Upper lobe of left lung (tissue), 6 donors: ENCODE results near the gene PGM2L1. TPM values are rescaled to one million over a fixed set of nuclear protein-coding genes. Genes with fewer than 3 reads are reported as not detected.
A peak's percentile ranks its signal among the peaks of the same experiment; 100 is the strongest.

Experiments
- ATAC-seq, 2 donors: fragments of 200-7000 bp; cut with Tn5 transposase; one replicate each; pipeline ENCODE4 v1.9.1; 2022; ENCODE audit warnings: mild to moderate bottlenecking in 2 of 2, moderate library complexity in 2 of 2; ENCODE audit not compliant: low FRiP score in 2 of 2
- DNase-seq, 2 donors: peaks; one replicate each; pipeline ENCODE4 v3.0.0-alpha.2; 2019 to 2020
- H3K27ac ChIP-seq, 4 donors: fragments of 200-600 bp; sonication (generic); one replicate each; pipeline ENCODE4 v1.5.1; 2016 to 2019
- H3K27me3 ChIP-seq, 4 donors: fragments of 200-600 bp; sonication (generic); one replicate each; pipeline ENCODE4 v1.5.1; 2017 to 2019
- H3K36me3 ChIP-seq, 4 donors: fragments of 200-600 bp; sonication (generic); one replicate each; pipeline ENCODE4 v1.5.1; 2016 to 2019
- H3K4me1 ChIP-seq, 4 donors: fragments of 200-600 bp; sonication (generic); one replicate each; pipeline ENCODE4 v1.5.1; 2018 to 2019
- H3K4me3 ChIP-seq, 4 donors: fragments of 200-600 bp; sonication (generic); one replicate each; pipeline ENCODE4 v1.5.1; 2017 to 2019; ENCODE audit warnings: mild to moderate bottlenecking in 2 of 4, moderate library complexity in 1 of 4
- H3K9me3 ChIP-seq, 4 donors: fragments of 200-600 bp; sonication (generic); one replicate each; pipeline ENCODE4 v1.5.1; 2018 to 2019
- CTCF ChIP-seq, 6 experiments: fragments of 450-650 bp in 4 of 6; fragments of 200-600 bp in 2 of 6; sonication (generic) in 2 of 6; IDR thresholded peaks; one replicate each; pipeline ENCODE4 v1.5.1; 2016 to 2019; ENCODE audit warnings: antibody characterized with exemption in 6 of 6
- EP300 ChIP-seq, 4 donors: sonication (generic); formaldehyde crosslinking; IDR thresholded peaks; one replicate each; pipeline ENCODE4 v1.5.1; 2017; ENCODE audit warnings: antibody characterized with exemption in 4 of 4, control low read depth in 2 of 4
- POLR2A ChIP-seq, 4 donors: fragments of 450-650 bp; IDR thresholded peaks; one replicate each; pipeline ENCODE4 v1.5.1; 2016 to 2017; ENCODE audit warnings: antibody characterized with exemption in 4 of 4, mild to moderate bottlenecking in 2 of 4
- POLR2AphosphoS5 ChIP-seq, 2 donors: sonication (generic); formaldehyde crosslinking; IDR thresholded peaks; one replicate each; pipeline ENCODE4 v1.5.1; 2017; ENCODE audit warnings: antibody characterized with exemption in 2 of 2
- WGBS, 2 donors: methylation state at CpG; one replicate each; pipeline ENCODE4 v1.1.5; 2017 to 2018; 5-methylcytosine and 5-hydroxymethylcytosine counted together
- total RNA-seq, 6 donors: library from RNA; depleted of rRNA in 4 of 6; stranded (reverse); fragments of >200 nt in 4 of 6; gene quantifications; one replicate each; pipeline versions ENCODE4 v1.1.0 to v1.2.1, GENCODE V29; 2016 to 2021
- donor health status: DM: no; HTN: no; CAD: no; lungs with moderate emphysema.
- donor health status: DM: no; HTN: yes; CAD: no; lungs with severe emphysema.

The PGM2L1 gene
- 1 to 10 TPM; 1.0 to 8.8 (median 5.8) TPM for total RNA-seq

DNA sequence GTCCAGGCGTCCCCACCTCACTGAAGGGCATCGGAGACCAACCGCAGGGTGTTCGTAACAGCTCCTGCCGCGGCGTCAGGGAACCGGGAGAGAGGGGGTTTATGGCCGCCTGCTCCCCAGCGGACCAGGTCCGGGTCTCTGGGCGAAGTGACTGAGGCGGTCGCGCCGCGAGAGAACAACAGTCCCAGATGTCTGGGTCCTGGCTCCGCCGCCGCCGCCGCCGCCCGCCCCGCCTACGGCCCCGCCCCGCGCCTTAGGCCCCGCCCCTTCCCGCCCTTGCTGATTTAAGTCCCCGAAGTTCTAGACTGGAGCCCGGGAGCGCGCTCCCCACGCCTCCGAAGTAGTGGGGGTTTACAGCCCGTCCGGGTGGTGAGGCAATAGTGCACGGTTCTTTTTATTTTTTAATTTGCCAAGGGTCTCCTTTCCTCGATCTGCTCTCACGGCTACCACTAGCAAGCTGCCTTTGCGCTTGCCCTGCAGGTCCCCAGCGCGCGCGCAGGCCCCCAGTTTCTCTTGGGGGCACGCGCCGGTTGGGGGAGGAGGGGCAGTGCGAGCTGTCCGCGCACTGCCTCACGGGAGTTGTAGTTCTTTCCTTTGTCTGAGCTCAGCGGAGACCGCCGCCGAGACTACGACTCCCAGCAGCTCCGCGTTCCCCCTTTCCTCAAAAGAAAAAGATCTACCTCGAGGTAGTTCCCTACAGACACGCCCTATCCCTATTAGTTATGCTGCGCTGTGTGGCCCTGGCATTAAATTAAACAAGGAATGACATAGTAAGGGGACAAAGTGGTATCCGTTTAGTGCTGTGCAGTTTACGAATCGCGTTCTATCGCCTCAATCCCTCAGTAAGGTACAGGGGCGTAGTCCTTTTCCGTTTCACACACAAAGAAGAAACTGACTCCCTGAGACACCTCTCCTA lies at the start of gene PGM2L1:
Gene PGM2L1, minus strand, starts transcription at position 190 of the 916 bp plus-strand sequence. CDS start 272 bp downstream, outside the sequence.
- Histone ChIP-seq H3K27me3 (no peaks in the 10 kb centered on the region), H3K4me3 (peak within 1 kb of the TSS; percentile 93 to 98 (median 96)), H3K9me3 (no peaks in the 10 kb centered on the region), H3K36me3 (no peaks in the 10 kb centered on the region), H3K27ac (peak within 1 kb of the TSS; percentile 85 to 92 (median 88)), H3K4me1 (peaks cover 5 to 12% (median 6%) of the 10 kb centered on the region in 4 donors)
- peak; percentile 96 to 97 for DNase-seq
- 0% methylated on average over 24 to 45 of the region's 71 CpGs for whole genome bisulfite sequencing, 2 donors
- TF ChIP-seq EP300 (IDR thresholded peaks at IDR 0.05) (peak in 1 of 4 donors; percentile 4), POLR2AphosphoS5 (IDR thresholded peaks at IDR 0.05) (peak; percentile 20 to 74), POLR2A (IDR thresholded peaks at IDR 0.05) (peak in 3 of 4 donors; percentile 11 to 66 (median 41)), CTCF (IDR thresholded peaks at IDR 0.05) (no peak)
- peak; percentile 98 to 99 for ATAC-seq

DNA sequence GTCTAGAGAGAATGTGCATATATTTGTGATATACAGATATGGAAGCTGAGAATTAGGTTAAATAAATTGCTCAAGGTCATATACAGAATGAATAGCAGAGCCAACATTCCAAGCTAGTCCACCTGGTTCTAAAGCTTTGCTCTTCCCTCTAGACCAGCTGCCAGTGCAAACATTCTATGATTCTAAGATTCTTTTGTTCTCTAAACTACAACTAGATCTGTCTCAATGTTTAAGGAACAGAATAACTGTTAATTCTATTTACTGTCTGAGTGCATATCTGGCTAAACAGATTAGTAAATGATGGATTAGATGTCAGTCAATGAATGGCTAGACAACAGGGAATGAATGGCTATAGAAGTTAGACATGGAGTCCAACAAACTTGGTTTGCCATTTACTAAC lies 49.5 kb upstream of the PGM2L1 start:
- H3K27me3 ChIP-seq = no peaks in the 10 kb centered on the region
- no peak overlapping the region for H3K27ac ChIP-seq
- H3K9me3 ChIP-seq = no peaks in the 10 kb centered on the region
- no peak for TF ChIP-seq POLR2A (IDR thresholded peaks at IDR 0.05)
- no peak for TF ChIP-seq CTCF (IDR thresholded peaks at IDR 0.05)
- TF ChIP-seq POLR2AphosphoS5 (IDR thresholded peaks at IDR 0.05) = no peak
- H3K4me3 ChIP-seq = no peak overlapping the region
- ATAC-seq (no peak), DNase-seq (no peak)
- peaks cover 4 to 9% (median 5%) of the 10 kb centered on the region in 4 donors for H3K4me1 ChIP-seq
- H3K36me3 ChIP-seq = no peaks in the 10 kb centered on the region

DNA sequence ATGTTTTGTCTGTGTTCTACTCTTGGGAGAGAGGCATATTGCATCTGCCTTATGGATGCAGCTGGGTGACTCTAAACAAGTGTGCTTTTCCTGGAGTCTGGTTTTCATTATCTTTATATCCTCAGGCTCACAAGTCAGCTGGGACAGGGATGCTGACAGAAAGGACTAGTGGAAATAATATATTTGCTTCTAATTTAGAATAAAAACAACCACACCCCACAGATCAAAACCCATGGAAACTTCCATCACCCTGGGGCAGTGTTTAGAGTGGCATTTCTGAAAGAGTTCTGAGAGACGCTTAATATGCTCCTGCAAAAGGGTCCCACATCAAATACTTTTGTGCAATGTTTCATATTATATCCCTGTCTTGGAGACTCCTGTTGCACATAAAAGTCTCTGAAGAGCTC lies 48.3 kb upstream of the PGM2L1 start:
- ATAC-seq = no peak
- no peak for TF ChIP-seq EP300 (IDR thresholded peaks at IDR 0.05)
- no peak for TF ChIP-seq CTCF (IDR thresholded peaks at IDR 0.05)
- TF ChIP-seq POLR2AphosphoS5 (IDR thresholded peaks at IDR 0.05) = no peak
- no peak for TF ChIP-seq POLR2A (IDR thresholded peaks at IDR 0.05)
- Histone ChIP-seq H3K4me1 (peaks cover 4 to 9% (median 5%) of the 10 kb centered on the region in 4 donors), H3K4me3 (no peak overlapping the region), H3K27ac (no peak overlapping the region), H3K36me3 (no peaks in the 10 kb centered on the region), H3K27me3 (no peaks in the 10 kb centered on the region), H3K9me3 (no peaks in the 10 kb centered on the region)
- WGBS, 2 donors = 93 to 95% methylated on average over 1 of the region's 1 CpG
- DNase-seq = no peak

DNA sequence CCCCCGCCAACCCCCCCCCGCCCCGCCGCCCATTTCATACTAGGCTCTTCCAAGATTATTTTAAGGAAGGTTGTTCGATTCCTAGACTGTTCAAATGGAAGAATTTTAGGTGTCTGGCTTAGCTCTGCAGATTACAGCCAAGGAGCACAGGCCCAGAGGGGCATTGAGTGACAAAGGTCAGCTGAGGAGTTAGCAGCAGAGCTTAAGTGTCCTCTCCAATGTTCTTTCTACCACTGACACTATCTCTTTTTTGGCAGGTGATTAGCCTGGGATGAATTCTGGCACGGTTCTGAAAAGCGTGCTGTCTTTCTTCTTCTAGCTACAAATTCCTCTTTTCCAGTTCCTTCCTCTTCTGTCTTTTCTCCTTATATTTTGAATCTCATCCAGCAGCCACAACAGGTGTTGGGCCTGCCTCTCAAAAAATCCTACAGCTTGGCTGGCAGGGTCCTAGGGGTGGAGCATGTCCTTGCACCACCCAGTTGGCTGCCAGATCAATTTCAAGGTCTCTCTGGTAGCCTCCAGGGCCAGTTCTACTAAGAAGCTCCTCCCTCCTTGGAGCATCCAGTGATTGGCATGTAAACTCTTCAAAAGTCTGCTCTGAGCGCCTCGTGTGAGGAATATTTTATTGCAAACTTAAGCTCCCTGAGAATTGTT lies 46.1 kb upstream of the PGM2L1 start:
- Histone ChIP-seq H3K27me3 (no peaks in the 10 kb centered on the region), H3K36me3 (no peaks in the 10 kb centered on the region), H3K4me1 (peaks cover 1 to 5% (median 3%) of the 10 kb centered on the region in 4 donors), H3K27ac (no peak overlapping the region), H3K4me3 (no peak overlapping the region), H3K9me3 (no peaks in the 10 kb centered on the region)
- DNase-seq (peak in 1 of 2 donors; percentile 34), ATAC-seq (no peak)
- TF ChIP-seq POLR2AphosphoS5 (IDR thresholded peaks at IDR 0.05) (no peak), EP300 (IDR thresholded peaks at IDR 0.05) (no peak), CTCF (IDR thresholded peaks at IDR 0.05) (no peak)
- WGBS, 2 donors = 70 to 71% methylated on average over 9 of the region's 9 CpGs
